GM23338 (cell line): Measurements from ENCODE around the gene AGBL4. TPM values are rescaled to one million over a fixed set of nuclear protein-coding genes. Genes with fewer than 3 reads are reported as not detected.

Source experiments
- ATAC-seq: fragments of 200-7000 bp; cut with Tn5 transposase; 3 replicates; pipeline ENCODE4 v1.9.1; 2020
- DNase-seq: peaks from one replicate; pipeline ENCODE4 v3.0.0-alpha.2; 2015; ENCODE audit warnings: low spot score
- H2AFZ ChIP-seq: fragments of 200-600 bp; sonication (generic); 2 replicates; pipeline ENCODE4 v1.8.0; 2016; ENCODE audit warnings: antibody characterized with exemption, mild to moderate bottlenecking, moderate library complexity
- H3F3A ChIP-seq: fragments of 200-600 bp; sonication (generic); replicated peaks from 2 replicates; pipeline ENCODE4 v1.8.0; 2017; ENCODE audit warnings: antibody characterized with exemption, mixed run types, low read depth
- H3K27ac ChIP-seq: fragments of 200-600 bp; sonication (generic); 2 replicates; pipeline ENCODE4 v1.6.1; 2016; ENCODE audit warnings: low read depth
- H3K27me3 ChIP-seq: fragments of 200-600 bp; sonication (generic); 2 replicates; pipeline ENCODE4 v1.8.0; 2016; ENCODE audit warnings: mild to moderate bottlenecking, mixed run types, moderate library complexity; ENCODE audit not compliant: insufficient read depth
- H3K36me3 ChIP-seq: fragments of 200-600 bp; sonication (generic); 2 replicates; pipeline ENCODE4 v1.8.0; 2016; ENCODE audit warnings: mild to moderate bottlenecking; ENCODE audit not compliant: insufficient read depth
- H3K4me1 ChIP-seq: fragments of 200-600 bp; sonication (generic); 2 replicates; pipeline ENCODE4 v1.8.0; 2016; ENCODE audit warnings: mild to moderate bottlenecking, moderate library complexity; ENCODE audit not compliant: insufficient read depth
- H3K4me2 ChIP-seq: fragments of 200-600 bp; sonication (generic); 2 replicates; pipeline ENCODE4 v1.7.1; 2017; ENCODE audit warnings: mixed run types
- H3K4me3 ChIP-seq: fragments of 200-600 bp; sonication (generic); 2 replicates; pipeline ENCODE4 v1.6.1; 2016; ENCODE audit warnings: mixed run types
- H3K79me2 ChIP-seq: fragments of 200-600 bp; sonication (generic); replicated peaks from 2 replicates; pipeline ENCODE4 v1.8.0; 2017; ENCODE audit warnings: mild to moderate bottlenecking; ENCODE audit not compliant: insufficient read depth
- H3K9me2 ChIP-seq: fragments of 200-600 bp; sonication (generic); 2 replicates; pipeline ENCODE4 v1.8.0; 2017; ENCODE audit not compliant: insufficient read depth
- H4K20me1 ChIP-seq: fragments of 200-600 bp; sonication (generic); replicated peaks from 2 replicates; pipeline ENCODE4 v1.8.0; 2017; ENCODE audit warnings: mild to moderate bottlenecking; ENCODE audit not compliant: insufficient read depth
- H3K27ac Mint-ChIP-seq: 2 replicates; pipeline ENCODE4 v1.8.0; 2020; ENCODE audit warnings: inconsistent platforms, mild to moderate bottlenecking, moderate library complexity, mixed read lengths
- H3K27me3 Mint-ChIP-seq: 3 replicates; pipeline ENCODE4 v1.8.0; 2022; ENCODE audit warnings: low read depth, mild to moderate bottlenecking, moderate library complexity, mixed read lengths, inconsistent platforms; ENCODE audit not compliant: insufficient read depth, poor library complexity
- H3K36me3 Mint-ChIP-seq: 3 replicates; pipeline ENCODE4 v1.8.0; 2021; ENCODE audit warnings: low read depth, mild to moderate bottlenecking, inconsistent platforms, moderate library complexity, mixed read lengths
- H3K4me1 Mint-ChIP-seq: 3 replicates; pipeline ENCODE4 v1.8.0; 2020; ENCODE audit warnings: mild to moderate bottlenecking, inconsistent platforms, mixed read lengths
- H3K4me3 Mint-ChIP-seq: 3 replicates; pipeline ENCODE4 v1.8.0; 2021; ENCODE audit warnings: moderate library complexity, mild to moderate bottlenecking, inconsistent platforms, mixed read lengths
- H3K9me3 Mint-ChIP-seq: 3 replicates; pipeline ENCODE4 v1.8.0; 2020; ENCODE audit warnings: moderate library complexity, mild to moderate bottlenecking, inconsistent platforms, mixed read lengths
- EZH2 ChIP-seq: fragments of 200-600 bp; sonication (generic); IDR thresholded peaks from one replicate; pipeline ENCODE4 v1.8.0; 2017; ENCODE audit warnings: antibody characterized with exemption, mild to moderate bottlenecking, low read depth; ENCODE audit not compliant: unreplicated experiment
- EZH2phosphoT487 ChIP-seq: fragments of 200-600 bp; sonication (generic); IDR thresholded peaks from one replicate; pipeline ENCODE4 v1.8.1; 2018; ENCODE audit warnings: antibody characterized with exemption; ENCODE audit not compliant: unreplicated experiment
- JUNB ChIP-seq: IDR thresholded peaks from one replicate; pipeline ENCODE4 v1.6.1; 2016; ENCODE audit warnings: antibody characterized with exemption; ENCODE audit not compliant: unreplicated experiment
- NANOG ChIP-seq: IDR thresholded peaks from 2 replicates; pipeline ENCODE4 v1.6.1; 2016; ENCODE audit warnings: antibody characterized with exemption, borderline replicate concordance
- REST ChIP-seq: IDR thresholded peaks from one replicate; pipeline ENCODE4 v1.6.1; 2018; ENCODE audit warnings: antibody characterized with exemption; ENCODE audit not compliant: unreplicated experiment
- STAT1 ChIP-seq: IDR thresholded peaks from one replicate; pipeline ENCODE4 v1.6.1; 2016; ENCODE audit warnings: antibody characterized with exemption; ENCODE audit not compliant: unreplicated experiment
- ZNF114 ChIP-seq: fragments of 250-450 bp; sonication (Bioruptor Pico); IDR thresholded peaks from 2 replicates; pipeline ENCODE4 v1.5.0; 2020; ENCODE audit warnings: mild to moderate bottlenecking, moderate library complexity
- ZNF331 ChIP-seq: fragments of 250-450 bp; sonication (Bioruptor Pico); IDR thresholded peaks from 2 replicates; pipeline ENCODE4 v1.5.0; 2020; ENCODE audit warnings: low read depth, mild to moderate bottlenecking, moderate library complexity
- polyA plus RNA-seq: library from polyadenylated mRNA; unstranded; fragments of >200 nt; fragmentation: Nextera tagmentation; extraction: Ambion mirVana; gene quantifications from 2 replicates; pipeline ENCODE4 v1.2.1, GENCODE V29; 2016
- total RNA-seq: library from RNA; depleted of rRNA; stranded (reverse); fragments of >200 nt; shearing (Covaris generic); gene quantifications from 2 replicates; pipeline ENCODE4 v1.2.3, GENCODE V29; 2014
- TF ChIP-seq, protein P1 (sequence below), 2 experiments: fragments of 200-600 bp in 1 of 2; sonication (generic) in 1 of 2; conservative IDR thresholded peaks; 2 replicates each; pipeline versions ENCODE4 v1.5.1 to v1.6.1; 2016 to 2017; ENCODE audit warnings: antibody characterized with exemption in 2 of 2, low read depth in 2 of 2, mild to moderate bottlenecking in 2 of 2, moderate library complexity in 1 of 2

AGBL4 gene
- total and polyA plus RNA-seq, 2 experiments from 2014 or later = 0.91 to 1.5 TPM

GRCh38 chr1:48595613-48596012, 1428.1 kb downstream of the AGBL4 start (continued):
- TF ChIP-seq REST = no peak
- TF ChIP-seq ZNF331 (CRISPR knock-in tag) = no peak

DNA sequence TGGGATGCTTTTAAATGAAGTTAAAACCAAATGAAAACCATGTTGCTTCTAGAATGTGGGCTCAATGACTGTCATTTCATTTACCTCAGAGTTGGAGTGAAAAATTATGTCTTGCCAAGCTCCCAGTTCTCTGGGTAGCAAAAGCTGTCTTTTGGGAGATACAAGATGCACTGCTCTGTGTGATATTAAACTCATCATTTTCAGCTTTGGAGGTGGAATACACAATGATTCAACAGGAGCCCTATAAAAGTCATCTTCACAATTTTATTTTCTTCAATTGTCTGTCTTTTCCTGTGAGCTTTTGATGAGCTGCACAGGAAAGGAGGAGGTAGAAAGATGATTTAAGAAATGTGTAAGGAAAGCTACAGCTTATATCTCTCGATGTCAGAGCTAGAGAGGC, 1431.4 kb downstream of the AGBL4 start:
- Histone ChIP-seq H2AFZ (no peak overlapping the region), H3K79me2 (no peaks in the 10 kb centered on the region), H3K36me3 (no peaks in the 10 kb centered on the region), H3K27me3 (no peaks in the 10 kb centered on the region), H3F3A (no peaks in the 10 kb centered on the region), H3K9me2 (no peaks in the 10 kb centered on the region), H4K20me1 (no peaks in the 10 kb centered on the region), H3K4me2 (no peak overlapping the region), H3K27ac (no peak overlapping the region), H3K4me3 (no peak overlapping the region), H3K4me1 (peaks cover 14% of the 10 kb centered on the region)
- no peaks in the 10 kb centered on the region for H3K9me3 Mint-ChIP-seq
- peaks cover 17% of the 10 kb centered on the region for H3K4me1 Mint-ChIP-seq
- DNase-seq = no peak
- no peaks in the 10 kb centered on the region for H3K36me3 Mint-ChIP-seq
- no peak overlapping the region for H3K27ac Mint-ChIP-seq
- no peak overlapping the region for H3K4me3 Mint-ChIP-seq
- H3K27me3 Mint-ChIP-seq = no peaks in the 10 kb centered on the region
- TF ChIP-seq EZH2 (no peak), NANOG (no peak), EZH2phosphoT487 (no peak), STAT1 (no peak)
- ATAC-seq = no peak

- Mint-ChIP-seq H3K4me1 (peaks cover 15% of the 10 kb centered on the region), H3K4me3 (no peak overlapping the region), H3K27ac (no peak overlapping the region), H3K9me3 (no peaks in the 10 kb centered on the region), H3K36me3 (no peaks in the 10 kb centered on the region; the same call in 2 of the 3 replicates), H3K27me3 (peaks cover 2% of the 10 kb centered on the region)
- Histone ChIP-seq H3K27ac (no peak overlapping the region), H3K36me3 (no peaks in the 10 kb centered on the region), H4K20me1 (no peaks in the 10 kb centered on the region), H3K9me2 (no peaks in the 10 kb centered on the region), H2AFZ (no peak overlapping the region), H3K27me3 (no peaks in the 10 kb centered on the region), H3K4me2 (no peak overlapping the region), H3K79me2 (no peaks in the 10 kb centered on the region), H3F3A (no peaks in the 10 kb centered on the region), H3K4me3 (no peak overlapping the region), H3K4me1 (peaks cover 14% of the 10 kb centered on the region)
- no peak for DNase-seq
- ATAC-seq = no peak
- no peak for TF ChIP-seq ZNF114 (CRISPR knock-in tag)
- TF ChIP-seq STAT1 = no peak
- no peak for TF ChIP-seq NANOG
- TF ChIP-seq REST = no peak
- TF ChIP-seq JUNB = no peak
- TF ChIP-seq, protein P1, sequence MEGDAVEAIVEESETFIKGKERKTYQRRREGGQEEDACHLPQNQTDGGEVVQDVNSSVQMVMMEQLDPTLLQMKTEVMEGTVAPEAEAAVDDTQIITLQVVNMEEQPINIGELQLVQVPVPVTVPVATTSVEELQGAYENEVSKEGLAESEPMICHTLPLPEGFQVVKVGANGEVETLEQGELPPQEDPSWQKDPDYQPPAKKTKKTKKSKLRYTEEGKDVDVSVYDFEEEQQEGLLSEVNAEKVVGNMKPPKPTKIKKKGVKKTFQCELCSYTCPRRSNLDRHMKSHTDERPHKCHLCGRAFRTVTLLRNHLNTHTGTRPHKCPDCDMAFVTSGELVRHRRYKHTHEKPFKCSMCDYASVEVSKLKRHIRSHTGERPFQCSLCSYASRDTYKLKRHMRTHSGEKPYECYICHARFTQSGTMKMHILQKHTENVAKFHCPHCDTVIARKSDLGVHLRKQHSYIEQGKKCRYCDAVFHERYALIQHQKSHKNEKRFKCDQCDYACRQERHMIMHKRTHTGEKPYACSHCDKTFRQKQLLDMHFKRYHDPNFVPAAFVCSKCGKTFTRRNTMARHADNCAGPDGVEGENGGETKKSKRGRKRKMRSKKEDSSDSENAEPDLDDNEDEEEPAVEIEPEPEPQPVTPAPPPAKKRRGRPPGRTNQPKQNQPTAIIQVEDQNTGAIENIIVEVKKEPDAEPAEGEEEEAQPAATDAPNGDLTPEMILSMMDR (conservative IDR thresholded peaks at IDR 0.05; ENCODE audit: low read depth in 2 of 2) = no peak
- TF ChIP-seq EZH2 = no peak
Observed at GRCh38 chr1:48591181-48591580, 1432.6 kb downstream of the AGBL4 start.
